Measurements from ENCODE around the gene TREM1.

DNA sequence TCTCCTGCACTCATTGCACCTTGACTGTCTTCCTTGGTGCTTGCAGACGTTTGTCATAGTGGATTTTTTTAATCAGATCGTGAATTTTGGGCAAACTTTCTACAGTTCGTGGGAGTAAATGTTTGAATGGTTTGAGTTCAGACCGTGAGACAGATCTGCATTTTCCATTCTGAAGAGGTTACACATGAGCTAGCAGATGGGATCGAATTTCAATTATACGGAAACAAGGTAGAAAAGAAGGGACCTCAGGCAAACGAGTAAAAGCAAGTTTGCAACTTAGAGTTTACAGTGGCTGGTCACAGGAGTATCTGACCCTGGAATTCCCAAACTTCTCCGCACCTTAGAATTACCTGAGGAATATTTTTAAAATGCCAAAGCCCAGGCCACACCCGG, 31.8 kb upstream of the TREM1 start:
- TF ChIP-seq EP300 (IDR thresholded peaks at IDR 0.05; ENCODE audit: low read depth) (no peak), POLR2AphosphoS5 (IDR thresholded peaks at IDR 0.05) (no peak)
